Stimulated activated CD8-positive, alpha-beta memory T cell treated with anti-CD3 and anti-CD28 coated beads, Interleukin-15, amount 100 ng/mL, for 1 hour (primary cell): ENCODE data around the gene FFAR2.
"Not testable (repeated sequence)": the region's sequence is repeated elsewhere in the genome, so short reads cannot be mapped to it uniquely, and the experiment has no call there.

Source experiments
- DNase-seq: peaks from one replicate; pipeline ENCODE4 v3.0.0-alpha.2; 2020; ENCODE audit warnings: low read depth

FFAR2 gene

DNA sequence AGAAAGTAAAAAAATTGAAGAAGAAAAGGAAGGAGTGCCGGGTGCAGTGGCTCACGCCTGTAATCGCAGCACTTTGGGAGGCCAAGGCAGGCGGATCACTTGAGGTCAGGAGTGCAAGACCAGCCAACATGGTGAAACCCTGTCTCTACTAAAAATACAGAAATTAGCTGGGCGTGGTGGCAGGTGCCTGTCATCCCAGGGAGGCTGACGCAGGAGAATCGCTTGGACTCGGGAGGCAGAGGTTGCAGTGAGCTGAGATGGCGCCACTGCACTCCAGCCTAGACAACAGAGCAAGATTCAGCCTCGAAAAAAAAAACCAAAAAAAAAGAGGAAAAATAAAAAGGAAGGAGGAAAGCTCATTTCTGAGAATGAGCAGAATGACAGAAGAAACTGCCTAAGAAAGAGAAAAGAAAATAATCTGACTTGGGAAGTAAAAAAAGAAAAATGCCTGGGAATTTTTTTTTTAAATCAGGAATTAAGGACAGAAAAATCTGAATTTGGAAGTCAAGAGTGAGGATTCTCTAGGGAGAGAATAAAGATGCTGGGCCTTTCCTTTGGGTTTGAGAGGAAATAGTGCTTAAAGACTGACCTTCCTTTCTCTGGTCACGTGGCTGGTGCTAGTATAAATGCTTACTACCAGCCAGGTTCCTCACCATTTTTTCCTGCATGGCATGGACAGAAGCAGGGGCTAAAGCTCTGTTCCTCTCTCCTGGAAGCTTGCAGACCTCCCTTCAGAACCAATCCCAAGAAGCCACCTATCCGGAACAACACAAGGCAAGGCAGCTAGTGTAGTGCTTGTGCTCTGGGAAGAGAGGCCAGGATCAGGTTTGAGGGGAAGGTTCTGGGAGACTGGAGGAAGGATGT is at the start of gene FFAR2:
Gene FFAR2 (plus strand): TSS at position 652 of the 864 bp plus-strand sequence. CDS start 1,458 bp downstream, outside the sequence.
- no peak for DNase-seq

DNA sequence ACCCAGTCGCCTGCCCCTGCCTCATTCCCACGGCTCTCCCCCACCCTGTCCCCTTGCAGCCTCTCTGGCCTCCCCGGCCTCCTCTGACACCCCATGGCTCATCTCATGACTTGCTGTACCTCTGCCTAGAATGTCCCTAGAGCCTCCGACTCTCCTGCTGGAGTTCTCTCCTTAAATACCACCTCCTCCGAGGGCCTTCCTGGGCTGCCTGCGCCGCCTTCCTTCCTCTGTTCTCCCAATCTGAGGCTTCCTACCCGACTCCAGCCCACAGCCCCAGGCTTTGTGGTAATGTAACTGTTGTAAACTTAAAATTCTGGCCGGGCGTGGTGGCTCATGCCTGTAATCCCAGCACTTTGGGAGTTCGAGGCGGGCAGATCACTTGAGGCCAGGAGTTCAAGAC is 49.5 kb upstream of the FFAR2 start:
- no peak for DNase-seq

DNA sequence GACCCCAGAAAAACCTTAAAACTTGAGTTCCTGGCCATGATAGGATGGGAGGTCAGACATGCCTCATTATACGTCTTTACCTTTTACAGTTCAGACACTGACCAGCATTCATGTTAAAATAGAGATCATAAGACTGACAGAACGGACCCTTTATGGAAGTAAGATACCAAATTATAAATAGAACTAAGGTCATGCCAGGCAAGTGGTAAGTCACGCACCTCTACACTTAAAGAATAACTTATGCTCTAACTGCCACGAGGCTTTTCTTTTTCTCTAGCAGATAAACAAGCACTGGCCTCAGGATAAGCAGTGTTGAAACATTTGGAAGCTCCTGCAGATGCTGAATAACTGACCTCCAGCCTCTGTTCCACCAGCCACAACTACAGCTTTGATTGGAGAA is 48.8 kb upstream of the FFAR2 start:
- DNase-seq, result no peak

DNA sequence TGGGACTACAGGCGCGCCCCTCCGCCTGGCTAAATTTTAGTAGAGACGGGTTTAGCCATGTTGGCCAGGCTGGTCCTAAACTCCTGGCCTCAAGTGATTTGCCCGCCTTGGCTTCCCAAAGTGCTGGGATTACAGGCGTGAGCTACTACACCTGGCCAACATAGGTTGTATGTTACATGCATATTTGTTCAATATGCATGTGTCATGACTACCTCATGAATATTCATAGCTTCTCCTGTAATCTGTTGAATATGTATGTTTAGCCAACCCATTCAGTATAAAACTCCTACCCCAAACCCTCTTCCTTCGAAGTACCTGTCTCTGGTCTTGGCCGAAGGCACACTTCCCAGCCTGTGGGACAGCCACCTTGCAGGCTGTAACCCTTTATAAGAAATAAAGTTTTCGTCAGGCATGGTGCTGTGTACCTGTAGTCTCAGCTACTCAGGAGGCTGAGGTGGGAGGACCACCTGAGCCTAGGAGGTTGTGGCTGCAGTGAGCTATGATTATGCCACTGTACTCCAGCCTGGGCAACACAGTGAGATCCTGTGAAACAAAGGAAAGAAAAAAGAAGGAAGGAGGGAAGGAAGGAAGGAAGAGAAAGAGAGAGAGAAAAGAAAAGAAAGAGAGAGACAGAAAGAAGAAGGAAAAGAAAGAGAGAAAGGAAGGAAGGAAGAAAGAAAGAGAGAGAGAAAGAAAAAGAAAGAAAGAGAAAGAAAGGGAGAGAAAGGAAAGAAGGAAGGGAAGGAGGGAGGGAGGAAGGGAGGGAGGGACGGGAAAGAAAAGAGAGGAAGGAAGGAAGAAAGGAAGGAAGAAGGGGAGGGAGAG is 47.9 kb upstream of the FFAR2 start:
- no peak for DNase-seq

DNA sequence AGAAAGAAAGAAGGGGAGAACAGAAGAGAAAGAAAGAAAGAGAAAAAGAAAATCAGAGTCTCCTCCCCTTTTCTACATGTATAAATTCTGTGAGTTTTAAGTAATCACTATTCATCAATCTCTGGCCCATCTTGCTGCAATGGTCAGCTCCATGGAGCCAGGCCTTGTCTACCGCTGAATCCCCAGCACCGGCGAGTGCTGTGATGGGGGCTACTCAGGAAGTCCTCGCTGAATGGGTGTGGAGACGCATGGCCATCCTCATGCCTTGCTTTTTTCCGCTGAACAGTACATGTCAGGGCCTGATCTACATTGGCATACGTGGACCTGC is 47.3 kb upstream of the FFAR2 start:
- DNase-seq, result no peak

DNA sequence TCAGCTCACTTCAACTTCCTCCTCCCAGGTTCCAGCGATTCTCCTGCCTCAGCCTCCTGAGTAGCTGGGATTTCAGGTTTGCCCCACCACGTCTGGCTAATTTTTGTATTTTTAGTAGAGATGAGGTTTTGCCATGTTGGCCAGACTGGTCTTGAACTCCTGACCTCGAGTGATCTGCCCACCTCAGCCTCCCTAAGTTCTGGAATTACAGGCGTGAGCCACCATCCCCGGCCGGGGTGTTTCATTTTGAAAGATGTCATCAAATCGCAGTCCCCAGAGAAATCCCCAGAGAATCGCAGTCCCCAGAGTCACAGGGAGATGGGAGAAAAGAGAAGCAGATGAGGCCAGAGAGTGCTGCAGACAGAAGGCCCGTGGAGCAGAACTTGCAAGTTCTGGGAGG is 46.6 kb upstream of the FFAR2 start:
- not testable (repeated sequence) for DNase-seq

DNA sequence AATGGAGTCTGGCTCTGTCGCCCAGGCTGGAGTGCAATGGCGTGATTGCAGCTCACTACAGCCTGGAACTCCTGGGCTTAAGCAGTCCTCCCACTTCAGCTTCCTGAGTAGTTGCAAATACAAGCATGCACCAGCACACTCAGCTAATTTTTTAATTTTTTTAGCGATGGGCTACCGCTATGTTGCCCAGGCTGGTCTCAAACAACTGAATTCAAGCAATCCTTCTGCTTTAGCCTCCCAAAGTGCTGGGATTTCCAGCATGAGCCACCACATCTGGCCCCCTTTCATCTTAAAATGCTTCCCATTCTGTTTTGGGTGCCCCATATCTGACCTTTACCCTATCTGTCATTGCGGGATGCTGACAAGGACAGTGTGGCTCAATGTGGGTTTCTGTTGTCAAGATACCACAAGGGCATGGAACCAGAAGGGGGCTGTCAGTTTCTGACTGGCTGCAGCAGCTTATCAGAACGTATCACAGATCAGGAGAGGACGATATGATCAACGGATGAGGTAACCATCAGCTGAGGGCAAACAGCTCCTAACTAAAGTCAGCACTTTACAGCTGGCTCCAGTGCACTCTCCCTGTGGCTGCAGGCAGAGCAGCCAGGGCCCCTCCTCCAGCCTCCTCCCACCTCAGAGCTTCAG is 44.8 kb upstream of the FFAR2 start:
- DNase-seq, result no peak

DNA sequence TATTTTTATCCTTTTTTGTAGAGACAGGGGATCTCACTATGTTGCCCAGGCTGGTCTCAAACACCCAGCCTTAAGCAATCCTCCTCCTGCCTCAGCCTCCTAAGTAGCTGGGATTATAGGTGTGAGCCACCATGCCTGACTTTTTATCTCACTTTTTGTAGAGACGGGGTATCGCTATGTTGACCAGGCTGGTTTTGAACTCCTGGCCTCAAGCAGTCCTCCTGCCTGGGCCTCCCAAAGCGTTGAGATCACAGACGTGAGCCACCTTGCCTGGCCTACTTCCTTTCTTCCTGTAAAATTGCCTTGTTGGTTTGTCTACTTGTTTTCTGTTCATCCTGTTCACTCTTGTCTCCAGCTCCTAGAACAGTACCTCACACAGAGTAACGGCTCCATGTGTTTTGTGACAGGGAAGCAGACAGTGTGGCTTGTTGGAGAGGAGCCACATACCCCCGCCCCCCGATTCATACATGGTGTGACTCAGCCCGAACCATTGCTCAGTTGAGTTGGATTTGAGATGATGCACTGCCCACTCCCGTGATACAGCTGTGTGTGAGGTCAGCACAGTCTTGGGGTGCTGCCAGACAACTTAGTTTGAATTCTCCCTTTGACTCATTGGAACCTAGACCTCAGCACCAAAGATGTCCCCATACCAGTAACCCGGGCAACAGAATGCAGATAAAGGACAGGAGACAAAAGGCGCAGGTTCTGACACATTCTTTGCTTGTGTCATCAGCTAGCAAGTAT is 43.0 kb upstream of the FFAR2 start:
- no peak for DNase-seq

DNA sequence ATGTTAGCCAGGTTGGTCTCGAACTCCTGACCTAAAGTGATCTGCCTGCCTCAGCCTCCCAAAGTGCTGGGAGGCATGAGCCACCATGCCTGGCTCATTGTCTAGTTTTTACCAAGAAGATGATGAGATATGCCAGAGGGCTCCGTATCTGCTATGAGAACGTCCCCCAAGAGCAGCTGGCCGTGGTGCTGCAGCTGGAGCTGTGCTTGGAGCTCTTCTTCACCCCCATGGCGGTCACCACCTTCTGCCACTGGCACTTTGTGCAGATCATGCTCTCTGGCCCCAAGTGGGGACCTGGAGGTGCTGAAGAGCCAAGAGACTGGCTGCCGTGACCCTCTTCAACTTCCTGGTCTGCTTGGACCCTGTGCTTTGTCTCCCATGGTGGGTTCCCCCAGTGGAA is 40.4 kb upstream of the FFAR2 start:
- no peak for DNase-seq

DNA sequence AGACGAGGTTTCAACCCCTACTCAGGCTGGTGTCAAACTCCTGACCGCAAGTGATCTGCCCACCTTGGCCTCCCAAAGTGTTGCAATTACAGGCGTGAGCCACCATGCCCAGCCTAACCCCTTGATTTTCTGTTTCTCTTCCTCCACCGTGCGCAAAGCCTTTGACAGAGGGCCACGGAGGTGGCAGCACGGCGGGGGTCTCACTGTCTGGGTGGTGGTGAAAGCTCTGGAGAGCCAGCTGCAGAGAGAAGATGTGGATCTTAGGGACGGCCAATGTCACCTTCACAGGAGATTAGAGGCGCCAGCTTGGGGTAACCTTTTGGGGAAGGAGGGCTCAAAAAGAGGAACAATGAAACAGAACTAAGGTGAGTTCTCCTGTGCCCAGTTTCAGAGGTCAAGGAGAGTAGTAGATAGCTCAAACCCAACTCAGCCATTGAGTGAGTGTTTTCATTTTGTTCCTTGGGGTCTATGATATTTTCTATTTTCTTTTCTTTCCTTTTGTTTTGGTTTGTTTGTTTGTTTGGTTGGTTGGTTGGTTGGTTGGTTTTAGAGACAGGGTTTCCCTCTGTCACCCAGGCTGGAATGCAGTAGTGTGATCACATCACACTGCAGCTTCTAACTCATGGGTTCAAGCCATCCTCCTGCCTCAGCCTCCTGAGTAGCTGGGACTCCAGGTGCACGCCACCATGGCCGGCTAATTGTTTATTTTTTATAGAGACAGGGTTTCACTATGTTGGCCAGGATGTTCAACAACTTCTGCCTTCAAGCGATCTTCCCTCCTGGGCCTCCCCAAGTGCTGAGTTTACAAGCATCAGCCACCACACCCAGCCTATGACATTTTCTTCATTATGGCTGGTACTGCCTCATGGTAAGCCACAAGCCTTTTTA is 39.5 kb upstream of the FFAR2 start:
- DNase-seq, result no peak

DNA sequence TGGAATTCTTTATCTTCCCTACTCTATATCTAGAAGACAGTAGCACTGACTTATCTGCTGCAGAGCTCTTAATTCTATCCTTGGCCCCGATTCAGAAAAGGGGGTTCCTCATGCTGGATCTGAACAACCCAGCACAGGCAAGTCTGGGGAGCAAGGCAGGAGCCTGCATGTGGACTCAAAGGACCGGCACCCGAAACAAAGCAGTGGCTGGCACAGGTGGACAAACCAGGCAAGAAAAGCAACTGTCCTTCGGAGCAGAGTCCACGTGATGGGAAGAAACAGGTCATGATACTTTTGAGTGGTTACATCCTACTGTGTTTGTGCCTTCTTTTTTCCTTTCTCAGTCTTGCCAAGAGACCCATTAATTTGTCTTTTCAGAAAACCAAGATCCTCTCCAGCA is 38.9 kb upstream of the FFAR2 start:
- DNase-seq, result no peak

DNA sequence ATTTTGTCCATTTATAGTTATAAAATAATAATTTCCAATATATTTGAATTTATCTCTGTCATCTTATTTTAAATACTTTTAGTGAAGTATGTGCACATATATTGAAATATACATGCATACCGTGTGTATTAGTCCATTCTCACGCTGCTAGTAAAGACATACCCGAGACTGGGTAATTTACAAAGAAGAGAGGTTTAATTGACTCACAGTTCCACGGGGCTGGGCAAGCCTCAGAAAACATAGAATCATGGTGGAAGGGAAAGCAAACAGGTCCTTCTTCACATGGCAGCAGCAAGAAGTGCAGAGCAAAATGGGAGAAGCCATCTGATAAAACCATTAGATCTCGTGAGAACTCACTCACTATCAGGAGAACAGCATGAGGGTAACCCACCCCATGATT is 37.6 kb upstream of the FFAR2 start:
- no peak for DNase-seq

DNA sequence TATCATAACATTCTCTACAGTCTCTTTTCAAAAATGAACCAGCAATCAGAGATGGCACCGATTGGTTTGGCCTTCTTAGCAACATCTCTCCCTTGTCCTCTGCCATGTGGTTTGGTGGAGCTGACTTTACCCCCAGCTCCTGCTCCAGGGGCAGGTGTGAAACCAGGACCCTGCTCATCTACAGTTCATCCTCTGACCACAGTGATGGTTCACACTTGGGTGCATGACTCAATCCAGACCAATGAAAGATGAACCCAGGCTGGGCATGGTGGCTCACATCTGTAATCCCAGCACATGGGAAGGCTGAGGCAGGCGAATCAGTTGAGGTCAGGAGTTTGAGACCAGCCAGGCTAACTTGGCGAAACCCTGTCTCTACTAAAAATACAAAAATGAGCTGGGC is 33.6 kb upstream of the FFAR2 start:
- no peak for DNase-seq

DNA sequence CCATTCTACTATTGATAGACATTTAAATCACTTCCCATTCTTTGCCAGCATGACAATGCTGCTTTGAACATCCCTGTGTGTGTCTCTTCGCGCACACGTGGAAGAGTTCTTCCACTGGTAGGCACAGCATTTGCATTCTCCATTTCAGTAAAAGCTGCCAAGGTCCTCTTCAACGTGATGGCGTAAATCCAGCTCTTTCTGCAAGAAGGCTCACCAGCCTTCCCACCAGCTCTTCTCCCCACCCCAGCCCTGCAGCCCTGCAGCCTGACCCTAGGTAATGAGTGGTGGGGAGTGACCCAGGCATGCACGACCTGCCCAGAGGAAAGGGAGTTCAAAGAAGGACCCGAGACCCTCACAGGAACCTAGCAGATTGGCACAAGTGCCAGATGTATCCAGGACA is 31.7 kb upstream of the FFAR2 start:
- no peak for DNase-seq

DNA sequence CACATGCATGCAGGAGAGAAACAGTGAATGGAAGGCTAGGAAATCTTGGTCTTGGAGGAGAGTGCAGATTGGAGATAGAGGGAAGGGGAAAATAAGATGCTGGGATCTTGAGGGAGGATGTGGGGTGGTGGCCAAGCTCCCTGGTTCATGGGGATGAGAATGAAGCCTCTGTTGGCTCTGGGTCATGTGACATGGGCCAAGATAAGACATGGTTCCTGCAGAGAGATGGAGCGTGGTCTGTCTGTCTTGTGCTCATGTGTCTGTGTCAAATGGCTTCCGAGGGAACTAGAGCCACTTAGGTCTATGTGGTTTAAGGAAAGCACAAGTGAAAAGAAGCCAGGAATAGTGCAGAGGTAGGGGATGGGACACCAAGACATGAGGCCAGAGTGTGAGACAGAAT is 30.8 kb upstream of the FFAR2 start:
- no peak for DNase-seq

DNA sequence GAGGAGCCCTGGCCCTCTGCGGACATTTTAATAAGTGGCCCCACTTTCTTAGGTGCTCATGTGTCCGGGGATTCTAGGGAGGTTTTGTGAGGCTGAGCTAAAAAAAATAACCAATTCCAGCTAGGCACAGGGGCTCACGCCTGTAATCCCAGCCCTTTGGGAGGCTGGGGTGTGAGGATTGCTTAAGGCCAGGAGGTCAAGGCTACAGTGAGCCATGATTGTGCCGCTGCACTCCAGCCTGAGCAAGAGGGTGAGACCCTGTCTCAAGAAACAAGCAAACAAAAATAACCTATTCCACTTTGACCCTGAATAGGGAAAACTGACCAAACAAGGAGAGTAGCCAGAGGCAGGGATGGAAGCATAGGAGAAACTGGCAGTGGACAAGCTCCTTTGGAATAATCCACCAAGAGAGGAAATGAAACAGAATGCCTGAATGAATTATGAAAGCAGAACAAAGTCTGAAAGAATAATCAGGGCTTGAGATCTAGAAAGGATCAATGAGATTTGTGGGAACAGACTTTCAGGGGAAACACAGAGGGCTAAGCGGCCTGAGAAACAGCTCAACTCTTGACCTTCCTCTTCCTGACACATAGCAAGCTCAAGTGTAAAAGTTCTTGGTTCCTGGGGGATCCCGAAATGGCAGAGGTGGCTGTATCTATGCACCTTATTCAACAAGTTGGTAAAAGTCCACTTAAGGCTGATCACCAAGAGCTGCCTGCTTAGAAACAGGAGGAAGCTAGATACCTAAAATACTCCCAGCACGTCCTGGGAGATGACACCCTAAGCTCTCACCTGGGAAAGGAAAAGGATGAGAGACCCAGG is 30.1 kb upstream of the FFAR2 start:
- DNase-seq, result no peak

DNA sequence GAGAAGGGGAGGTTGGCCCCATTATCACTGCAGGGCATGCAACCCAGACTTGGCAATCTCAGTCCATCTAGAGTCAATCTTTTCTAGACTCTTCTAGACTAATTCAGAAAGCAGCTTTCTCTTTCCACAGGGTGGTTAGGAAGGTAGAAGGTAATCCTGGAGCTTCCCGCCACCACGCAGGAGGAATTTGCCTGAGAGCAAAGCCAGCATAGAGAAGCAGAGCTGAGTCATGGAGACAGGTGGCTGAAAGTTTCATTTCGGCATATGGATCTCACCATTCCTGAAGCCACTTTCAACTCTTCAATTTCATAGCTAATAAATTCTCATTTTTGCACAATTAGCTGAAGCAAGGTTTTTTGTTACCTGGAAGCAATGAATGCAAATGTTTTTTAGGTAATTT is 29.0 kb upstream of the FFAR2 start:
- no peak for DNase-seq

DNA sequence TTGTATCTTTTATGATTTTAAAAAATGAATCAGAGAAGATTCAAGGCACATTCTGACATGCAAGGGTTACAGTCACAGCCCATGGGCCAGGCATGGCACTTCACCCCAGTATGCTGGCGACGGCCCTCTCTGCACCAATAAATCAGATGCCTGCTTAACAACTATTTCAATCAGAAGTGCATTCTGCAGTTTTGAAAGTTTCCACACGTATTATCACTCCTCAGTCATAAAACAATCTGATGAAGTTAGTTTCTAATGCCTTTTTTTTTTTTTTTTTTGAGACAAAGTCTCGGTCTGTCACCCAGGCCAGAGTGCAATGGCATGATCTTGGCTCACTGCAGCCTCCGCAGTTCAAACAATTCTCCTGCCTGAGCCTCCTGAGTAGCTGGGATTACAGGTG is 28.3 kb upstream of the FFAR2 start:
- DNase-seq, result no peak

DNA sequence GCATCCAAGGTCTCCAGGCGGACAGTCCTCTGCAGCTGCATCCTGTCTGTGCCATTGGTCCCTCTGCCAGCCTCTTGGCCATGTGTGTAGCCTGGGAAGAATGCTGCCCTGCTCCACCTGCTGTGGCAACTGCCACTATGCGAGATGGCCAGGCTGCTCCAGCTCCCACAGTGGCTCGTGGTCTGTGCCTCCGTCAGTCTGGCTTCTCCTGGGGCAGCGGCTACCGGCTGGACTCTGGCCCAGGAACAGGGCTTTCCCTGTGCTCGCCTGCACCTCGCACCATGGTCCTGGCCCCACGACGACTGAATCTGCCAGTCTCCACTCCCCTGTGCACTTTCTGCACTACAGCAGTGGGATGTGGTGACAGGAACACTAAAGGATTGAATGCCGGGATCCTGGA is 26.7 kb upstream of the FFAR2 start:
- no peak for DNase-seq

DNA sequence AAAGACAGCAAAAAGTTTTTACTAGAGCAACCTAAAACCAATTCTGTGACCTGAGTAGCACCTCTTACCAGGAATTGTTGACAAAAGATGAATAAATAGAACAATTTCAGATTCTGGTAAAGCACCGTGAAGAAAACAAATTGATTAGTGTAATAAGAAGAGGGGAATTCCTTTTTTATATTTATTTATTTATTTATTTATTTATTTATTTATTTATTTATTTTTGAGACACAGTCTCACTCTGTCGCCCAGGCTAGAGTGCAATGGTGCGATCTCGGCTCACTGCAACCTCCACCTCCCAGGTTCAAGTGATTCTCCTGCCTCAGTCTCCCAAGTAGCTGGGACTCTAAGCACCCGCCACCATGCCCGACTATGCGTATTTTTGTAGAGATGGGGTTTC is 24.7 kb upstream of the FFAR2 start:
- DNase-seq, result not testable (repeated sequence)
